ENCODE measurements around the gene SOHLH1. TPM values are rescaled to one million over a fixed set of nuclear protein-coding genes. Genes with fewer than 3 reads are reported as not detected.

The SOHLH1 gene
- total and polyA plus RNA-seq, 2 of the 13 experiments (the other 11 are each of a cell fraction or from before 2014, with no cell fraction given), result 0.15 TPM

DNA sequence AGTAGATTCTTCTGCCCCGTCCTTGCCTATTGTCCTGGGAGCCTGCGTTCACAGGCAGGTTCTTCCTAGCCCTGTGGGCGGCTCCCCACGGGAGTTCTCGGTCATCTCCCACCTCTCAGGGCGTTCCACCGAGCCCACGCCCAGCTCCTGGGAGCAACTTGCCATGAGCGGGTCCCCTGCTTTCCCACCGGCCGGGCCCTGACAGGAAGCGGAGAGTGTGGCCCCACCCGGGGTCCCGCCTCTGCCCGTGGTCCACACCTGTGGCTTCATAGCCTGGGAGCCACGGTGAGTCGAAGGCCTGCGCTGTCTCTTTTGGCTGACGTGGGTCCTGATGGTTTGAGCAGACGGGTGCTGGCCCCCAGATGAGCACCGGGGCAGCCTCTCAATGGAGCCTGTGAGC, 45.9 kb upstream of the SOHLH1 start:
- Histone ChIP-seq H3K9me3 (ENCODE audit: low read length) (no peaks in the 10 kb centered on the region), H3K4me1 (ENCODE audit: insufficient read depth, low read length) (no peaks in the 10 kb centered on the region), H3K27ac (ENCODE audit: extremely low read length, insufficient read depth, low read length) (no peak overlapping the region), H4K20me1 (ENCODE audit: insufficient read depth, low read length) (0 out of 2 replicates have a peak, but pooled peaks cover 5% of the 10 kb centered on the region), H3K27me3 (ENCODE audit: control insufficient read depth in 1 of 2, insufficient read depth in 2 of 2, low read length in 2 of 2) (peaks cover 37 to 94% of the 10 kb centered on the region in 2 experiments; a peak in 4 of 5 replicates), H3K4me2 (ENCODE audit: low read depth, low read length) (no peak overlapping the region), H3K4me3 (replicated peaks in 1 of 3; ENCODE audit: insufficient read depth in 1 of 3, low read depth in 2 of 3, low read length in 3 of 3) (no peak overlapping the region), H3K9ac (ENCODE audit: insufficient read depth, low read depth, low read length) (no peak overlapping the region), H3K79me2 (ENCODE audit: insufficient read depth, low read length) (no peaks in the 10 kb centered on the region), H2AFZ (ENCODE audit: low read length) (no peak overlapping the region), H3K36me3 (replicated peaks in 1 of 2; ENCODE audit: control insufficient read depth in 1 of 2, insufficient read depth in 2 of 2, low read length in 2 of 2) (no peaks in the 10 kb centered on the region)
- TF ChIP-seq POLR2AphosphoS2 (IDR thresholded peaks at IDR 0.05; ENCODE audit: low read depth, low read length), result no peak
- TF ChIP-seq ZNF501 (CRISPR knock-in tag; IDR thresholded peaks at IDR 0.05), result no peak
- TF ChIP-seq, protein P1, sequence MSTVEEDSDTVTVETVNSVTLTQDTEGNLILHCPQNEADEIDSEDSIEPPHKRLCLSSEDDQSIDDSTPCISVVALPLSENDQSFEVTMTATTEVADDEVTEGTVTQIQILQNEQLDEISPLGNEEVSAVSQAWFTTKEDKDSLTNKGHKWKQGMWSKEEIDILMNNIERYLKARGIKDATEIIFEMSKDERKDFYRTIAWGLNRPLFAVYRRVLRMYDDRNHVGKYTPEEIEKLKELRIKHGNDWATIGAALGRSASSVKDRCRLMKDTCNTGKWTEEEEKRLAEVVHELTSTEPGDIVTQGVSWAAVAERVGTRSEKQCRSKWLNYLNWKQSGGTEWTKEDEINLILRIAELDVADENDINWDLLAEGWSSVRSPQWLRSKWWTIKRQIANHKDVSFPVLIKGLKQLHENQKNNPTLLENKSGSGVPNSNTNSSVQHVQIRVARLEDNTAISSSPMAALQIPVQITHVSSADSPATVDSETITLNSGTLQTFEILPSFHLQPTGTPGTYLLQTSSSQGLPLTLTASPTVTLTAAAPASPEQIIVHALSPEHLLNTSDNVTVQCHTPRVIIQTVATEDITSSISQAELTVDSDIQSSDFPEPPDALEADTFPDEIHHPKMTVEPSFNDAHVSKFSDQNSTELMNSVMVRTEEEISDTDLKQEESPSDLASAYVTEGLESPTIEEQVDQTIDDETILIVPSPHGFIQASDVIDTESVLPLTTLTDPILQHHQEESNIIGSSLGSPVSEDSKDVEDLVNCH (CRISPR knock-in tag; IDR thresholded peaks at IDR 0.05), result no peak
- TF ChIP-seq ZNF33B (CRISPR knock-in tag; IDR thresholded peaks at IDR 0.05), result no peak
- no peak for TF ChIP-seq ZBTB21 (CRISPR knock-in tag; IDR thresholded peaks at IDR 0.05)
- TF ChIP-seq, protein P2, sequence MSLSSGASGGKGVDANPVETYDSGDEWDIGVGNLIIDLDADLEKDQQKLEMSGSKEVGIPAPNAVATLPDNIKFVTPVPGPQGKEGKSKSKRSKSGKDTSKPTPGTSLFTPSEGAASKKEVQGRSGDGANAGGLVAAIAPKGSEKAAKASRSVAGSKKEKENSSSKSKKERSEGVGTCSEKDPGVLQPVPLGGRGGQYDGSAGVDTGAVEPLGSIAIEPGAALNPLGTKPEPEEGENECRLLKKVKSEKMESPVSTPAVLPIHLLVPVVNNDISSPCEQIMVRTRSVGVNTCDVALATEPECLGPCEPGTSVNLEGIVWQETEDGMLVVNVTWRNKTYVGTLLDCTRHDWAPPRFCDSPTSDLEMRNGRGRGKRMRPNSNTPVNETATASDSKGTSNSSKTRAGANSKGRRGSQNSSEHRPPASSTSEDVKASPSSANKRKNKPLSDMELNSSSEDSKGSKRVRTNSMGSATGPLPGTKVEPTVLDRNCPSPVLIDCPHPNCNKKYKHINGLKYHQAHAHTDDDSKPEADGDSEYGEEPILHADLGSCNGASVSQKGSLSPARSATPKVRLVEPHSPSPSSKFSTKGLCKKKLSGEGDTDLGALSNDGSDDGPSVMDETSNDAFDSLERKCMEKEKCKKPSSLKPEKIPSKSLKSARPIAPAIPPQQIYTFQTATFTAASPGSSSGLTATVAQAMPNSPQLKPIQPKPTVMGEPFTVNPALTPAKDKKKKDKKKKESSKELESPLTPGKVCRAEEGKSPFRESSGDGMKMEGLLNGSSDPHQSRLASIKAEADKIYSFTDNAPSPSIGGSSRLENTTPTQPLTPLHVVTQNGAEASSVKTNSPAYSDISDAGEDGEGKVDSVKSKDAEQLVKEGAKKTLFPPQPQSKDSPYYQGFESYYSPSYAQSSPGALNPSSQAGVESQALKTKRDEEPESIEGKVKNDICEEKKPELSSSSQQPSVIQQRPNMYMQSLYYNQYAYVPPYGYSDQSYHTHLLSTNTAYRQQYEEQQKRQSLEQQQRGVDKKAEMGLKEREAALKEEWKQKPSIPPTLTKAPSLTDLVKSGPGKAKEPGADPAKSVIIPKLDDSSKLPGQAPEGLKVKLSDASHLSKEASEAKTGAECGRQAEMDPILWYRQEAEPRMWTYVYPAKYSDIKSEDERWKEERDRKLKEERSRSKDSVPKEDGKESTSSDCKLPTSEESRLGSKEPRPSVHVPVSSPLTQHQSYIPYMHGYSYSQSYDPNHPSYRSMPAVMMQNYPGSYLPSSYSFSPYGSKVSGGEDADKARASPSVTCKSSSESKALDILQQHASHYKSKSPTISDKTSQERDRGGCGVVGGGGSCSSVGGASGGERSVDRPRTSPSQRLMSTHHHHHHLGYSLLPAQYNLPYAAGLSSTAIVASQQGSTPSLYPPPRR (CRISPR knock-in tag; IDR thresholded peaks at IDR 0.05; ENCODE audit: borderline replicate concordance), result no peak
- TF ChIP-seq MEIS2 (CRISPR knock-in tag; IDR thresholded peaks at IDR 0.05), result no peak
- no peak for TF ChIP-seq ZNF558 (CRISPR knock-in tag; IDR thresholded peaks at IDR 0.05; ENCODE audit: borderline replicate concordance)
- TF ChIP-seq, protein P3, sequence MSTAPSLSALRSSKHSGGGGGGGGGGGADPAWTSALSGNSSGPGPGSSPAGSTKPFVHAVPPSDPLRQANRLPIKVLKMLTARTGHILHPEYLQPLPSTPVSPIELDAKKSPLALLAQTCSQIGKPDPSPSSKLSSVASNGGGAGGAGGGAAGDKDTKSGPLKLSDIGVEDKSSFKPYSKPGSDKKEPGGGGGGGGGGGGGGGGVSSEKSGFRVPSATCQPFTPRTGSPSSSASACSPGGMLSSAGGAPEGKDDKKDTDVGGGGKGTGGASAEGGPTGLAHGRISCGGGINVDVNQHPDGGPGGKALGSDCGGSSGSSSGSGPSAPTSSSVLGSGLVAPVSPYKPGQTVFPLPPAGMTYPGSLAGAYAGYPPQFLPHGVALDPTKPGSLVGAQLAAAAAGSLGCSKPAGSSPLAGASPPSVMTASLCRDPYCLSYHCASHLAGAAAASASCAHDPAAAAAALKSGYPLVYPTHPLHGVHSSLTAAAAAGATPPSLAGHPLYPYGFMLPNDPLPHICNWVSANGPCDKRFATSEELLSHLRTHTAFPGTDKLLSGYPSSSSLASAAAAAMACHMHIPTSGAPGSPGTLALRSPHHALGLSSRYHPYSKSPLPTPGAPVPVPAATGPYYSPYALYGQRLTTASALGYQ (CRISPR knock-in tag; IDR thresholded peaks at IDR 0.05), result no peak
- TF ChIP-seq RAD21 (CRISPR knock-in tag; IDR thresholded peaks at IDR 0.05), result no peak
- TF ChIP-seq PRPF4 (IDR thresholded peaks at IDR 0.05; ENCODE audit: low read depth, low read length, poor library complexity, severe bottlenecking), result no peak
- FAIRE-seq, result no peak
- intact Hi-C loops (cut with micrococcal nuclease; ENCODE audit: unreplicated experiment) (no loop called here), in situ Hi-C loops (cut with HindIII; ENCODE audit: extremely low pct_ligation_motif_present, low pct_unique_long_range_greater_than_20kb) (no loop called here)
- CTCF ChIA-PET (ENCODE audit: low intra/inter-chr PET ratio, low total read pairs), result no interaction called here
- 43% methylated on average over 16 of the region's 21 CpGs for WGBS (ENCODE audit: low lambda C conversion rate)
- BruUV-seq (replicated peaks), result no TSS peak
- no peak for DNase-seq (ENCODE audit: low spot score)
- POLR2A ChIA-PET, result no interaction called here
- ATAC-seq, result no peak

Data from HepG2 (cell line).